ENCODE data around the gene CCDC38. TPM values are rescaled to one million over a fixed set of nuclear protein-coding genes. Genes with fewer than 3 reads are reported as not detected.

CCDC38 gene
- total and polyA plus RNA-seq, 9 of the 15 experiments (the other 6 are each of a cell fraction or from before 2014, with no cell fraction given), result not detected

DNA sequence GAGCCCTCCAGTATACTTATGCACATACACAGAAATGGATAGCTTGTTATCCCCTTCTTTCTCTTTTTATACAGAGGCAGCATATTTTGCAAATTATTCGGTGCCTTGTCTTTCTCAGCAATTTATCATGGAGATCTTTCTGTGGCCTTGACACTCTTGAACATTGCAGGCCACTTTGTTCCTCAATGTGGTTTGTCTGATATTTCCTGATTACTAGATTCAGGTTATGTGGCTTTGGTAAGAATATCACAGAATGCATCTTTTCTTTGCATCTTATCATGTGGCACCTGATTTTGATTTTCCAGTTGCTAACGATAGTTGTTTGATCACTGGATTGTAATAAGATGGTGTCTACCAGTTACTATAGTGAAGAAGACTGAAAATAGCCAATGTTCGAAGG is 90.8 kb downstream of the CCDC38 start:
- H4K20me1 ChIP-seq (replicated peaks; ENCODE audit: control insufficient read depth, insufficient read depth, low read length), result no peaks in the 10 kb centered on the region
- no peak overlapping the region for H3K4me2 ChIP-seq (ENCODE audit: insufficient read depth, low read length)
- ATAC-seq, result no peak
- no peak for DNase-seq (ENCODE audit: extremely low read depth in 1 of 4, low spot score in 3 of 4)
- FAIRE-seq, result no peak
- H3K27me3 ChIP-seq (ENCODE audit: control insufficient read depth in 2 of 2, insufficient read depth in 2 of 2, low read length in 2 of 2), result peaks cover 9 to 19% of the 10 kb centered on the region in 2 experiments
- H3K4me3 ChIP-seq, result no peak overlapping the region
- no peaks in the 10 kb centered on the region for H3K4me1 ChIP-seq (replicated peaks in 1 of 2; ENCODE audit: control insufficient read depth in 2 of 2, insufficient read depth in 2 of 2, low read length in 2 of 2)
- H3K9me1 ChIP-seq (ENCODE audit: control insufficient read depth, insufficient read depth, low read length), result no peaks in the 10 kb centered on the region
- no peaks in the 10 kb centered on the region for H3K79me2 ChIP-seq (ENCODE audit: control insufficient read depth, insufficient read depth, low read length)
- no TSS peak for BruUV-seq (replicated peaks)
- H3K36me3 ChIP-seq (ENCODE audit: control insufficient read depth, insufficient read depth, low read length), result no peaks in the 10 kb centered on the region
- in situ Hi-C loops (cut with MboI) (no loop called here), intact Hi-C loops (cut with micrococcal nuclease) (no loop called here)
- no peaks in the 10 kb centered on the region for H3K9me3 ChIP-seq (replicated peaks; ENCODE audit: control insufficient read depth, insufficient read depth, low read depth, low read length)
- H2AFZ ChIP-seq (ENCODE audit: low read depth, low read length), result no peak overlapping the region
- 0% methylated on average over 3 of the region's 3 CpGs for WGBS (ENCODE audit: insufficient coverage, low coverage, missing lambda C conversion rate)
- H3K27ac ChIP-seq (ENCODE audit: extremely low read depth, low read depth, low read length), result no peak overlapping the region
- ChIA-PET POLR2A (no interaction called here), CTCF (ENCODE audit: low intra/inter-chr PET ratio) (no interaction called here)
- TF ChIP-seq NCOR1 (IDR thresholded peaks at IDR 0.05) (no peak), ZNF316 (IDR thresholded peaks at IDR 0.05) (no peak), ELF1 (tag; IDR thresholded peaks at IDR 0.05) (no peak), ETV6 (IDR thresholded peaks at IDR 0.05; ENCODE audit: borderline replicate concordance in 1 of 2, low read depth in 2 of 2, low read length in 1 of 2) (no peak), ETV6 (CRISPR knock-in tag; IDR thresholded peaks at IDR 0.05; ENCODE audit: borderline replicate concordance) (no peak), FOXP1 (CRISPR knock-in tag; IDR thresholded peaks at IDR 0.05) (no peak), NEUROD1 (IDR thresholded peaks at IDR 0.05; ENCODE audit: borderline replicate concordance, low read depth, low read length, partially characterized antibody) (no peak), ZNF431 (CRISPR knock-in tag; IDR thresholded peaks at IDR 0.05) (no peak)
- TF ChIP-seq, protein P1, sequence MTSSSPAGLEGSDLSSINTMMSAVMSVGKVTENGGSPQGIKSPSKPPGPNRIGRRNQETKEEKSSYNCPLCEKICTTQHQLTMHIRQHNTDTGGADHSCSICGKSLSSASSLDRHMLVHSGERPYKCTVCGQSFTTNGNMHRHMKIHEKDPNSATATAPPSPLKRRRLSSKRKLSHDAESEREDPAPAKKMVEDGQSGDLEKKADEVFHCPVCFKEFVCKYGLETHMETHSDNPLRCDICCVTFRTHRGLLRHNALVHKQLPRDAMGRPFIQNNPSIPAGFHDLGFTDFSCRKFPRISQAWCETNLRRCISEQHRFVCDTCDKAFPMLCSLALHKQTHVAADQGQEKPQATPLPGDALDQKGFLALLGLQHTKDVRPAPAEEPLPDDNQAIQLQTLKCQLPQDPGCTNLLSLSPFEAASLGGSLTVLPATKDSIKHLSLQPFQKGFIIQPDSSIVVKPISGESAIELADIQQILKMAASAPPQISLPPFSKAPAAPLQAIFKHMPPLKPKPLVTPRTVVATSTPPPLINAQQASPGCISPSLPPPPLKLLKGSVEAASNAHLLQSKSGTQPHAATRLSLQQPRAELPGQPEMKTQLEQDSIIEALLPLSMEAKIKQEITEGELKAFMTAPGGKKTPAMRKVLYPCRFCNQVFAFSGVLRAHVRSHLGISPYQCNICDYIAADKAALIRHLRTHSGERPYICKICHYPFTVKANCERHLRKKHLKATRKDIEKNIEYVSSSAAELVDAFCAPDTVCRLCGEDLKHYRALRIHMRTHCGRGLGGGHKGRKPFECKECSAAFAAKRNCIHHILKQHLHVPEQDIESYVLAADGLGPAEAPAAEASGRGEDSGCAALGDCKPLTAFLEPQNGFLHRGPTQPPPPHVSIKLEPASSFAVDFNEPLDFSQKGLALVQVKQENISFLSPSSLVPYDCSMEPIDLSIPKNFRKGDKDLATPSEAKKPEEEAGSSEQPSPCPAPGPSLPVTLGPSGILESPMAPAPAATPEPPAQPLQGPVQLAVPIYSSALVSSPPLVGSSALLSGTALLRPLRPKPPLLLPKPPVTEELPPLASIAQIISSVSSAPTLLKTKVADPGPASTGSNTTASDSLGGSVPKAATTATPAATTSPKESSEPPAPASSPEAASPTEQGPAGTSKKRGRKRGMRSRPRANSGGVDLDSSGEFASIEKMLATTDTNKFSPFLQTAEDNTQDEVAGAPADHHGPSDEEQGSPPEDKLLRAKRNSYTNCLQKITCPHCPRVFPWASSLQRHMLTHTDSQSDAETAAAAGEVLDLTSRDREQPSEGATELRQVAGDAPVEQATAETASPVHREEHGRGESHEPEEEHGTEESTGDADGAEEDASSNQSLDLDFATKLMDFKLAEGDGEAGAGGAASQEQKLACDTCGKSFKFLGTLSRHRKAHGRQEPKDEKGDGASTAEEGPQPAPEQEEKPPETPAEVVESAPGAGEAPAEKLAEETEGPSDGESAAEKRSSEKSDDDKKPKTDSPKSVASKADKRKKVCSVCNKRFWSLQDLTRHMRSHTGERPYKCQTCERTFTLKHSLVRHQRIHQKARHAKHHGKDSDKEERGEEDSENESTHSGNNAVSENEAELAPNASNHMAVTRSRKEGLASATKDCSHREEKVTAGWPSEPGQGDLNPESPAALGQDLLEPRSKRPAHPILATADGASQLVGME (CRISPR knock-in tag; IDR thresholded peaks at IDR 0.05), result no peak
- TF ChIP-seq, protein P2, sequence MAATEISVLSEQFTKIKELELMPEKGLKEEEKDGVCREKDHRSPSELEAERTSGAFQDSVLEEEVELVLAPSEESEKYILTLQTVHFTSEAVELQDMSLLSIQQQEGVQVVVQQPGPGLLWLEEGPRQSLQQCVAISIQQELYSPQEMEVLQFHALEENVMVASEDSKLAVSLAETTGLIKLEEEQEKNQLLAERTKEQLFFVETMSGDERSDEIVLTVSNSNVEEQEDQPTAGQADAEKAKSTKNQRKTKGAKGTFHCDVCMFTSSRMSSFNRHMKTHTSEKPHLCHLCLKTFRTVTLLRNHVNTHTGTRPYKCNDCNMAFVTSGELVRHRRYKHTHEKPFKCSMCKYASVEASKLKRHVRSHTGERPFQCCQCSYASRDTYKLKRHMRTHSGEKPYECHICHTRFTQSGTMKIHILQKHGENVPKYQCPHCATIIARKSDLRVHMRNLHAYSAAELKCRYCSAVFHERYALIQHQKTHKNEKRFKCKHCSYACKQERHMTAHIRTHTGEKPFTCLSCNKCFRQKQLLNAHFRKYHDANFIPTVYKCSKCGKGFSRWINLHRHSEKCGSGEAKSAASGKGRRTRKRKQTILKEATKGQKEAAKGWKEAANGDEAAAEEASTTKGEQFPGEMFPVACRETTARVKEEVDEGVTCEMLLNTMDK (IDR thresholded peaks at IDR 0.05; ENCODE audit: borderline replicate concordance, insufficient read depth, low read depth, low read length, poor library complexity, severe bottlenecking), result no peak
- TF ChIP-seq, protein P3, sequence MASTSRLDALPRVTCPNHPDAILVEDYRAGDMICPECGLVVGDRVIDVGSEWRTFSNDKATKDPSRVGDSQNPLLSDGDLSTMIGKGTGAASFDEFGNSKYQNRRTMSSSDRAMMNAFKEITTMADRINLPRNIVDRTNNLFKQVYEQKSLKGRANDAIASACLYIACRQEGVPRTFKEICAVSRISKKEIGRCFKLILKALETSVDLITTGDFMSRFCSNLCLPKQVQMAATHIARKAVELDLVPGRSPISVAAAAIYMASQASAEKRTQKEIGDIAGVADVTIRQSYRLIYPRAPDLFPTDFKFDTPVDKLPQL (IDR thresholded peaks at IDR 0.05; ENCODE audit: extremely low read depth, insufficient read length), result no peak
- TF ChIP-seq, protein P4, sequence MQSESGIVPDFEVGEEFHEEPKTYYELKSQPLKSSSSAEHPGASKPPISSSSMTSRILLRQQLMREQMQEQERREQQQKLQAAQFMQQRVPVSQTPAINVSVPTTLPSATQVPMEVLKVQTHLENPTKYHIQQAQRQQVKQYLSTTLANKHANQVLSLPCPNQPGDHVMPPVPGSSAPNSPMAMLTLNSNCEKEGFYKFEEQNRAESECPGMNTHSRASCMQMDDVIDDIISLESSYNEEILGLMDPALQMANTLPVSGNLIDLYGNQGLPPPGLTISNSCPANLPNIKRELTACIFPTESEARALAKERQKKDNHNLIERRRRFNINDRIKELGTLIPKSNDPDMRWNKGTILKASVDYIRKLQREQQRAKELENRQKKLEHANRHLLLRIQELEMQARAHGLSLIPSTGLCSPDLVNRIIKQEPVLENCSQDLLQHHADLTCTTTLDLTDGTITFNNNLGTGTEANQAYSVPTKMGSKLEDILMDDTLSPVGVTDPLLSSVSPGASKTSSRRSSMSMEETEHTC (IDR thresholded peaks at IDR 0.05), result no peak
- H3K9ac ChIP-seq (ENCODE audit: insufficient read depth in 1 of 2, low read depth in 2 of 2, low read length in 2 of 2), result no peak overlapping the region
